Endometrial microvascular endothelial cells (primary cell): ENCODE data around the gene SSBP4. TPM values are rescaled to one million over a fixed set of nuclear protein-coding genes. Genes with fewer than 3 reads are reported as not detected.

ENCODE experiments used
- in situ Hi-C: cut with HindIII; loops from 2 replicates; pipeline ENCODE4 v1.10.0; 2017; ENCODE audit warnings: low sequenced_read_pairs, low pct_unique_long_range_greater_than_20kb; ENCODE audit errors: inconsistent ontology term
- total RNA-seq: library from RNA; depleted of rRNA; stranded (reverse); fragments of >200 nt; gene quantifications from one replicate; pipeline ENCODE4 v1.2.3, GENCODE V29; 2015; ENCODE audit errors: inconsistent ontology term

SSBP4 gene
- total RNA-seq, 1 donor from 2014 or later = 174 TPM

- in situ Hi-C loops = no loop called here
These were observed 9.8 kb downstream of the SSBP4 start for GRCh38 chr19:18428787-18429674.

GRCh38 chr19:18429717-18430416, 10.7 kb downstream of the SSBP4 start:
- in situ Hi-C loops = no loop called here

- in situ Hi-C loops = no loop called here
These were observed 11.4 kb downstream of the SSBP4 start for GRCh38 chr19:18430417-18431144.

GRCh38 chr19:18431351-18432197, 12.4 kb downstream of the SSBP4 start:
- in situ Hi-C loops = no loop called here

- in situ Hi-C loops = no loop called here
These were observed 13.2 kb downstream of the SSBP4 start for GRCh38 chr19:18432275-18433014.

GRCh38 chr19:18433015-18433691, 14.0 kb downstream of the SSBP4 start:
- in situ Hi-C loops = no loop called here

- in situ Hi-C loops = no loop called here
These were observed 14.7 kb downstream of the SSBP4 start for GRCh38 chr19:18433735-18434398.

- in situ Hi-C loops = no loop called here
These were observed 15.4 kb downstream of the SSBP4 start for GRCh38 chr19:18434411-18435175.

GRCh38 chr19:18435178-18435841, 16.1 kb downstream of the SSBP4 start:
- in situ Hi-C loops = no loop called here

GRCh38 chr19:18435842-18436670, 16.9 kb downstream of the SSBP4 start:
- in situ Hi-C loops = no loop called here

GRCh38 chr19:18436671-18437490, 17.7 kb downstream of the SSBP4 start:
- in situ Hi-C loops = no loop called here

GRCh38 chr19:18437491-18438330, 18.5 kb downstream of the SSBP4 start, which contains the start of gene ISYNA1:
TSS of gene ISYNA1 (minus strand) at chr19:18438133. CDS start at chr19:18437979, 154 bp downstream.
- in situ Hi-C loops = no loop called here

- in situ Hi-C loops = no loop called here
These were observed 19.3 kb downstream of the SSBP4 start for GRCh38 chr19:18438331-18439024.
